Common myeloid progenitor, CD34-positive (primary cell): ENCODE measurements around the gene SLC25A25.

Experiments
- CTCF ChIA-PET: fragments of 350-600 bp; sonication (Branson Sonifier 250); formaldehyde crosslinking; loops from one replicate; lab custom pipeline; 2021; ENCODE audit warnings: antibody characterized with exemption; lab: Charles Lee
- POLR2A ChIA-PET: fragments of 350-600 bp; sonication (Branson Sonifier 250); formaldehyde crosslinking; loops from one replicate; lab custom pipeline; 2021; ENCODE audit warnings: antibody characterized with exemption; lab: Charles Lee
- DNase-seq, 3 donors: peaks; one replicate each; pipeline versions ENCODE4 v3.0.0 to v3.0.0-alpha.2; 2013
- H3K27ac ChIP-seq, 2 experiments: 1 replicate in 1 of 2; 2 replicates in 1 of 2; pipeline ENCODE4 v1.7.0; 2013; ENCODE audit warnings: inconsistent platforms in 2 of 2, low read length in 2 of 2, mild to moderate bottlenecking in 2 of 2, low read depth in 1 of 2, moderate library complexity in 1 of 2; ENCODE audit not compliant: severe bottlenecking in 2 of 2, insufficient read depth in 1 of 2, poor library complexity in 1 of 2
- H3K27me3 ChIP-seq, 5 experiments: replicated peaks in 2 of 5; 1 replicate in 3 of 5; 2 replicates in 2 of 5; pipeline versions ENCODE4 v1.6.1 to v1.7.0; 2013; ENCODE audit warnings: low read length in 4 of 5, mild to moderate bottlenecking in 2 of 5, moderate library complexity in 2 of 5, inconsistent platforms in 1 of 5; ENCODE audit not compliant: insufficient read depth in 5 of 5, control insufficient read depth in 4 of 5
- H3K36me3 ChIP-seq, 4 experiments: 1 replicate in 2 of 4; 2 replicates in 2 of 4; pipeline versions ENCODE4 v1.6.1 to v1.7.0; 2013; ENCODE audit warnings: low read length in 3 of 4, control low read depth in 1 of 4, mild to moderate bottlenecking in 1 of 4; ENCODE audit not compliant: control insufficient read depth in 4 of 4, insufficient read depth in 4 of 4
- H3K4me1 ChIP-seq, 4 experiments: 1 replicate in 3 of 4; 2 replicates in 1 of 4; pipeline versions ENCODE4 v1.6.1 to v1.7.1; 2013; ENCODE audit warnings: low read length in 3 of 4, mild to moderate bottlenecking in 3 of 4, control low read depth in 1 of 4, inconsistent platforms in 1 of 4, moderate library complexity in 1 of 4; ENCODE audit not compliant: control insufficient read depth in 4 of 4, insufficient read depth in 4 of 4; ENCODE audit errors: control extremely low read depth in 1 of 4
- H3K4me3 ChIP-seq, 7 experiments: 1 replicate in 4 of 7; 2 replicates in 3 of 7; pipeline versions ENCODE4 v1.5.1 to v1.7.0; 2013; ENCODE audit warnings: mild to moderate bottlenecking in 7 of 7, low read length in 6 of 7, moderate library complexity in 6 of 7, inconsistent platforms in 2 of 7, low read depth in 2 of 7, control low read depth in 1 of 7; ENCODE audit not compliant: insufficient read depth in 4 of 7, control insufficient read depth in 1 of 7; ENCODE audit errors: extremely low read depth in 1 of 7
- H3K9me3 ChIP-seq, 5 experiments: 1 replicate in 4 of 5; 2 replicates in 1 of 5; pipeline versions ENCODE4 v1.6.1 to v1.7.1; 2013; ENCODE audit warnings: low read length in 4 of 5, mild to moderate bottlenecking in 2 of 5, inconsistent platforms in 1 of 5, low read depth in 1 of 5, moderate library complexity in 1 of 5; ENCODE audit not compliant: control insufficient read depth in 4 of 5, insufficient read depth in 2 of 5; ENCODE audit errors: control extremely low read depth in 1 of 5
- WGBS: methylation state at CpG from one replicate; pipeline ENCODE4 v1.1.5; 2013; ENCODE audit not compliant: insufficient coverage; 5-methylcytosine and 5-hydroxymethylcytosine counted together

The SLC25A25 gene

GRCh38 chr9:128094166-128094949, 26.3 kb downstream of the SLC25A25 start:
- 26% methylated on average over 7 of the region's 8 CpGs for WGBS
- H3K4me1 ChIP-seq: peaks cover 8 to 62% (median 46%) of the 10 kb centered on the region in 4 experiments
- peak overlapping the region; percentile 94 to 98 for H3K27ac ChIP-seq
- peak overlapping the region in 4 of 7 experiments; percentile 28 to 73 (median 49) for H3K4me3 ChIP-seq
- peaks cover 0 to 5% (median 0%) of the 10 kb centered on the region in 4 experiments for H3K36me3 ChIP-seq
- H3K27me3 ChIP-seq: no peaks in the 10 kb centered on the region
- no peaks in the 10 kb centered on the region for H3K9me3 ChIP-seq
- CTCF ChIA-PET: interaction anchor here (0.7 to 8.4 kb wide), 9 partner anchors 8 to 150 kb away, joined by 3 to 47 read pairs (median 3); no protein-coding TSS in a partner anchor
- DNase-seq: peak; percentile 96 to 99 (median 98)
- POLR2A ChIA-PET: interaction anchor here (0.9 to 1.3 kb wide), 4 partner anchors 10 to 27 kb away, joined by 3 read pairs; partner anchors contain the start of gene NAIF1

GRCh38 chr9:128094950-128095544, 27.0 kb downstream of the SLC25A25 start:
- ChIA-PET CTCF (interaction anchor here (0.7 to 8.4 kb wide), 7 partner anchors 8 to 151 kb away, joined by 3 to 47 read pairs (median 4); no protein-coding TSS in a partner anchor), POLR2A (no interaction called here)
- Histone ChIP-seq H3K27me3 (no peaks in the 10 kb centered on the region), H3K4me1 (peaks cover 8 to 68% (median 53%) of the 10 kb centered on the region in 4 experiments), H3K36me3 (peaks cover 0 to 5% (median 0%) of the 10 kb centered on the region in 4 experiments), H3K27ac (peak overlapping the region; percentile 94 to 98), H3K4me3 (peak overlapping the region in 1 of 7 experiments; percentile 19), H3K9me3 (no peaks in the 10 kb centered on the region)
- DNase-seq: no peak
- 93% methylated on average over 9 of the region's 11 CpGs for WGBS

GRCh38 chr9:128096616-128097536, 28.8 kb downstream of the SLC25A25 start:
- 96% methylated on average over 14 of the region's 19 CpGs for WGBS
- H3K27ac ChIP-seq: peak overlapping the region in 1 of 2 experiments; percentile 4
- peaks cover 8 to 64% (median 60%) of the 10 kb centered on the region in 4 experiments for H3K4me1 ChIP-seq
- no peaks in the 10 kb centered on the region for H3K9me3 ChIP-seq
- POLR2A ChIA-PET: no interaction called here
- CTCF ChIA-PET: interaction anchor here (0.7 to 8.4 kb wide), 8 partner anchors 9 to 62 kb away, joined by 3 to 47 read pairs (median 6); no protein-coding TSS in a partner anchor
- peaks cover 0 to 19% (median 6%) of the 10 kb centered on the region in 4 experiments for H3K36me3 ChIP-seq
- H3K27me3 ChIP-seq: no peaks in the 10 kb centered on the region
- no peak overlapping the region for H3K4me3 ChIP-seq
- DNase-seq: no peak

GRCh38 chr9:128097543-128098296, 29.7 kb downstream of the SLC25A25 start:
- ChIA-PET POLR2A (no interaction called here), CTCF (interaction anchor here (0.7 to 8.4 kb wide), 9 partner anchors 10 to 63 kb away, joined by 3 to 47 read pairs (median 6); no protein-coding TSS in a partner anchor)
- Histone ChIP-seq H3K27ac (peak overlapping the region in 1 of 2 experiments; percentile 29), H3K27me3 (no peaks in the 10 kb centered on the region), H3K4me1 (peaks cover 8 to 58% (median 54%) of the 10 kb centered on the region in 4 experiments), H3K9me3 (no peaks in the 10 kb centered on the region), H3K4me3 (peak overlapping the region in 2 of 7 experiments; percentile 53 to 60), H3K36me3 (peaks cover 0 to 28% (median 10%) of the 10 kb centered on the region in 4 experiments)
- no peak for DNase-seq
- 73% methylated on average over 11 of the region's 13 CpGs for WGBS

- H3K4me1 ChIP-seq: peaks cover 4 to 52% (median 49%) of the 10 kb centered on the region in 4 experiments
- H3K4me3 ChIP-seq: peak overlapping the region in 5 of 7 experiments; percentile 27 to 60 (median 43)
- CTCF ChIA-PET: interaction anchor here (1.4 to 8.4 kb wide), 8 partner anchors 9 to 64 kb away, joined by 3 to 47 read pairs (median 6); no protein-coding TSS in a partner anchor
- H3K36me3 ChIP-seq: peaks cover 0 to 36% (median 18%) of the 10 kb centered on the region in 4 experiments
- peak overlapping the region in 1 of 2 experiments; percentile 29 for H3K27ac ChIP-seq
- H3K9me3 ChIP-seq: no peaks in the 10 kb centered on the region
- POLR2A ChIA-PET: interaction anchor here (0.7 kb wide), 1 partner anchor 19 kb away, joined by 3 read pairs; no protein-coding TSS in a partner anchor
- peak; percentile 76 to 90 (median 87) for DNase-seq
- 43% methylated on average over 24 of the region's 32 CpGs for WGBS
- no peaks in the 10 kb centered on the region for H3K27me3 ChIP-seq
Measured at GRCh38 chr9:128098297-128099230, 30.5 kb downstream of the SLC25A25 start.
